T follicular helper cell (primary cell): ENCODE data around the gene CD63.

Experiments
- DNase-seq: peaks from one replicate; pipeline ENCODE4 v3.0.0-alpha.2; 2020; ENCODE audit warnings: low read depth

The CD63 gene

DNA sequence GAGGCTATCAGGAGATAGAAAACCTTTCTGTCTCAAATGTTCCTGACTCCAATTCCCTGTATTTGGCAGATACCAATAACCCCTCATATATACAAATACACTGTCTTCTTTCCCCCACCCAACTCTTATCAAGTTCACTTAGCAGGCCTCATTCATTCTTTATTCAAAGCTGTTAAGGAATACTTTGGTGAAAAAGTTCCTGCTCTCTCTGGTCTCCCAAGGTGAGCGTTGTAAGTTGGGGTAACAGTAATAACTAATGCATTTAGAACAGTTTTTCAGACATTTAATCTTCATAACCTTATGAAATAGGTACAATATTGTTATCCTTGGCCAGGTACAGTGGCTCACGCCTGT, 10.2 kb upstream of the CD63 start:
- no peak for DNase-seq

DNA sequence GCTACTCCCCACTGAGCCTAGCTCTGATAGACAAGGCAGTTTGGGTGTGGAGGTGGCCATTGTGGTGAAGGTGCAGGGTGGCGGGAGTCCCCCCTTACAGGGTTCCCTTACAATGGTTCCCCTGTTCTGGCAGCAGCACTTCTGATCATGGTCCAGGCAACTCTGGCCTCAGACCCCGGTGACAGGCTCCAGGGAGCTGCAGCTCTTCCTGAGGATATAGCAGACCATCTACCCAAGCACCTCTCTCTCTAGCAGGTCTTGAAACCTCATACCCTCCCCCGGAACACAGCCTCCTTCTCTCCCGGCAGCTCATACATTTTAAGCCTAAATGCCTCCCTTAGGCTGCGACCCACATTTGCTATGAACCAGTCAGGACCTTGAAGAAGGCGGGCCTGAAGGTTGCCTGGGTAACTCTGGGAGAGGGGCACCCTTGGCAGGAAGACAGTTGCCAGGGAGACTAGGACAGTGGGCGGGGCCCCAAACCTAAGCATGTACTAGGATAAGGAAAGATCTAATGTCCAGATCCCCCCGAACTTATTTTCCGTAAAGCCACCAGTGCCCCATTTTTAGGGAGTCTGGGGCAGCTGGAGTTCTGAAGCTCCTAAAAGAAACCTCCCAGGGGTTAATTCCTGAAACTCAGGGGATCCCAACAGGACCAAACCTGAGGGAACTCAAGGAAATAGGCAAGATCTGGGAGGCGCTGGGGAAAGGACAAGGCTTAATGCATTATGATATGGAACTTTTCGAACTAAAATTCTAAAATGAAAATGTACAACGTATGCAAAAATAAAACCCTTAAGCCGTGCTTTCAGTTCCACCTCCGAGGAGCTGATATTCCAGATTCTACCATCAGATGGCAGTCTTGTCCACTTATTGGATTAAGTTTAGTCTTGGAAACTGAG, 9.6 kb upstream of the CD63 start:
- peak; percentile 59 for DNase-seq

GRCh38 chr12:55737581-55738122, 8.8 kb upstream of the CD63 start:
- no peak for DNase-seq

- DNase-seq = peak; percentile 30
Measured at GRCh38 chr12:55736780-55737580, 8.2 kb upstream of the CD63 start.

DNA sequence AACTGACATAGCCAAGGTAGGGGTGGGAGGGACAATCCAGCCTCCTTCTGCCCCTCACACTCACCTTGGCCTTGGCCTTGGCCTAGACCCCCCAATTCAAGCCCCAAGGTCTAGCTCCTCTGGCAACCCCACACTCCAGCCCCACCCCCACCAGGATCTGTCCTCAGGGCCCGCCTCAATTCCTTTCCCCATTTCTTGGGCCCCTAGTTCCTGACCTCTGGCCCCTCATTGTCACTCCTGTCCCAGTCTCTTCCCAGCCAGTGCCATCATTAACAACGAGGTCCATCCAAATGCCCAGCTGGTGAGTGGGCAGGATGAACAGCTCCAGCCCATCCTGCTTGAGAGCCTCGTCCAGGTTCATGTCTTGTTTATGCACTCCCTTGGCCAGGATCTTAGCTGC, 7.3 kb upstream of the CD63 start:
- DNase-seq = no peak

DNA sequence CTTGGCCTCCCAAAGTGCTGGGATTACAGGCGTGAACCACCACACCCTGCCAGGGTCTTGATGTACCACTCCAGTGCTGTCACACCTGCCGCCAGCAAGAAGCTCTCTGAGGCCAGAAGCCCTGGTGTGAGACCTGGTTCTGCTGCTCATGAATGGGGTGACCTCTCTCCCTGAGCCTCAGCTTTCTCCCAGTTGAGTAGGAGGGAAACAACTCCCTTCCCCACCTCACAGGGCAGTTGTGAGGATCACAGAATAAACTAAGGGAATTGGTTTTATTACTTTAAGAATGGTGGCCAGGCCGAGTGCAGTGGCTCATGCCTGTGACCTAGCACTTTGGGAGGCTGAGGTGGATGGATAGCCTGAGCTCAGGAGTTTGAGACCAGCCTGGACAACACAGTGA, 5.8 kb upstream of the CD63 start:
- DNase-seq = no peak

- no peak for DNase-seq
Measured at GRCh38 chr12:55733858-55734257, 5.0 kb upstream of the CD63 start.

DNA sequence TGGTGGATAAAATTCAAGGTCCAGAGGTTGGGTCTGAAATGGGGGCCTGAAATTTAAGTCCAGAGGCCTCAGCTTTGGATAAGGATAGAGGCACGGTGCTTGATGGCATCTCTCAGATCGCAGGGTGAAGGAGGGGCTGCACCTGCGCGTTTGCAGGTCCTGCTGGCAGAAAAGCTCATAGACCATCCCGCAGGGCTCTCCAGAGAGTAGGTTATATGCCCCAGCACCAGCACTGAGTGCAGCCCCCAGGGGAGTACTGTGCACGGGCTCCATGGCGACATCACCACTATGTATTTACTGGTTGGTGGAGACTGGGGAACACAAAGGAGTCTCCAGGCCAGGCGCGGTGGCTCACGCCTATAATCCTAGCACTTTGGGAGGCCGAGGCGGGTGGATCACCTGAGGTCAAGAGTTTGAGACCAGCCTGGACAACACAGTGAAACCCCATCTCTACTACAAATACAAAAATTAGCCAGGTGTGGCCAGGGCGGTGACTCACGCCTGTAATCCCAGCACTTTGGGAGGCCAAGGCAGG, 4.3 kb upstream of the CD63 start:
- DNase-seq = no peak

- DNase-seq = no peak
Measured at GRCh38 chr12:55732288-55732687, 3.5 kb upstream of the CD63 start.

GRCh38 chr12:55729819-55730818, 1.3 kb upstream of the CD63 start:
- no peak for DNase-seq

DNA sequence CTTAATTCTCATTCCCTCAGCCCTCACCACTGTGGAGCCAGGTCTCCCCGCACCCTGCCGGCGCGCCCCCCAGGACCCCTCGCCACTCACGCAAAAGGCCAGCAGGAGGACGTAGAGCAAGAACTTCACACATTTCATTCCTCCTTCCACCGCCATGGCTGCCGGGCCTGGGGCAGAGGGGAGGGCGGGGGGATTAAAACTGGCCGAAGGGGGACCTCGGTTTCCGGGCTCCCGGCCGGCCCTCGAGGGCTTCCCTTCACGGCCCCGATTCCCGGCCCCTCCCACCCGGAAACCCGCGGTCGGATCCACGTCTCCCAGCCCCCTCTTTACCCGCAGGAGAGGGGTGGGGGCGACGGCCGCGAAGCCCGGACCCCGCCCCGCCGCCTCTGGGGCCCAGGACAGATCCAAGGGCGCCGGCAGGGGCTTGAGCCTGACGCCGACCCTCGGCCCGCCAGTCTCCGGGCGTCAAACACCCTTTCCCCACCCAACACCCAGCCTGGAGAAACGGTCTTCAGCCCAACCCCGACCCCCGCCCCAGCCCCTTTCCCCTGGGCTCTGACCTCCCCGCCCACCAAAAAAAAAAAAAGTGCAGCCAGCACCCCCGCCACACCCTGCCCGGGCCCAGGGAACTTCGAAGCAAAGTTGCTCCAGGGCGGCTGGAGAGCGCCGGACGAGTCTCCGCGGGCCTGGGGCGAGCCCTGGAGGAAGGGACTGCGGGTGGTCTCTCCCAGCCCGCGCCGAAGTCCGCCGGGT, 447 bp downstream of the CD63 start:
- DNase-seq = no peak

- DNase-seq = no peak
Measured at GRCh38 chr12:55727643-55728185, 1.1 kb downstream of the CD63 start.

GRCh38 chr12:55726971-55727370, 1.8 kb downstream of the CD63 start:
- no peak for DNase-seq

DNA sequence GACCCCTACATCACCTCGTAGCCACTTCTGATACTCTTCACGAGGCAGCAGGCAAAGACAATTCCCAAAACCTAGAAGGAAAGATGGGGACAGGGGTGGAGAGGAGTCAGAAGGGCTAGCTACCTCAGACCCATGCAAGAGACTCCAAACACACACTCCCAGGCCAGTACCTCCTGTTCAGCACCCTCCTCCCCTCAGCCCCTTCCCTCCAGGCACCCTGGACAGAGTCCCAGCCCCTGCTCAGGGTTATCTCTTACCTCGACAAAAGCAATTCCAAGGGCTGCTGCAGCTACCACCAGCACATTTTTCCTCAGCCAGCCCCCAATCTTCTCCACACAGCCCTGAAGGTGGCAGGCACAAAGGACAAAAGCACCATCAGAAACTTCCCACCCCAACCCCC, 3.3 kb downstream of the CD63 start:
- no peak for DNase-seq

DNA sequence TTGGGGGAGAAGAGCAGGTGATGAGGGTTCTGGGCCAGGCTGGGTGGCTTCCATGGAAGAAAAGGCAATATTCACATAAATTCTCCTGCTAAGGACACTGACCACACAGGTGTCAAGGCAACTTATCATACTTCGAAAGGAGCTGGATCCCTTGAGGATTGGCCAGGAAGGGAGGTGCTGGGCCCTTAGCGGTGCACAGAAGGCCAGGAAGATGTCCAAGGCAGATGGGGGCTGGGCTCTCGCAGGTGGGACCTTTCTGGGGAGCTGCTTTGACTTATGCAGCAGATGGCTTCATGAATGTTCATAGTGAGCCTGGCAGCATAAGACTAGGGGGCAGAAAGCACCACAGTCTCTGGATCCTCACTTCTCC, 3.9 kb downstream of the CD63 start:
- no peak for DNase-seq

DNA sequence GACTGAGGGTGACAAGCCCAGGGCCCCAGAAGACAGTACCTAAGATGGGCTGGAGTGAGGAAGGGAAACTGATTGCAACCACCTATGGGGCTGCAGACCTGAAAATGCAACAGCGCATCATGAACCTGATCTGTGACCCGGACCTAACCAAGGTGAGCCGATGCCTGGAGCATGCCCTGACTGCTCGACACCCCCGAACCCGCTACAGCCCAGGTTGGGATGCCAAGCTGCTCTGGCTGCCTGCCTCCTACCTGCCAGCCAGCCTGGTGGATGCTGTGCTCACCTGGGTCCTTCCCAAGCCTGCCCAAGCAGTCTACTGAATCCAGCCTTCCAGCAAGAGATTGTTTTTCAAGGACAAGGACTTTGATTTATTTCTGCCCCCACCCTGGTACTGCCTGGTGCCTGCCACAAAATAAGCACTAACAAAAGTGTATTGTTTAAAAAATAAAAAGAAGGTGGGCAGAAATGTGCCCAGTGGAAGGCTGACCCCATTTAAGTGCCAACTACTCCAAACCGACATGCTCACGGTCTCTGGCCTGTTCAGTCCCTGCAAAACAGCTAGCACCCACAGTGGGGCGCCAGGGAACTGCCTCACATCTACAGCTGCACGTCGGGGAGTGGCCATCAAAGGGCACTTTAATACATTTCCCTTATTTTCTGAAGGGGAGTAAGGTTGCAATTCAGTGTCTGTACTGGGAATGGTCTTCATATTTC, 4.4 kb downstream of the CD63 start:
- DNase-seq = peak; percentile 45

DNA sequence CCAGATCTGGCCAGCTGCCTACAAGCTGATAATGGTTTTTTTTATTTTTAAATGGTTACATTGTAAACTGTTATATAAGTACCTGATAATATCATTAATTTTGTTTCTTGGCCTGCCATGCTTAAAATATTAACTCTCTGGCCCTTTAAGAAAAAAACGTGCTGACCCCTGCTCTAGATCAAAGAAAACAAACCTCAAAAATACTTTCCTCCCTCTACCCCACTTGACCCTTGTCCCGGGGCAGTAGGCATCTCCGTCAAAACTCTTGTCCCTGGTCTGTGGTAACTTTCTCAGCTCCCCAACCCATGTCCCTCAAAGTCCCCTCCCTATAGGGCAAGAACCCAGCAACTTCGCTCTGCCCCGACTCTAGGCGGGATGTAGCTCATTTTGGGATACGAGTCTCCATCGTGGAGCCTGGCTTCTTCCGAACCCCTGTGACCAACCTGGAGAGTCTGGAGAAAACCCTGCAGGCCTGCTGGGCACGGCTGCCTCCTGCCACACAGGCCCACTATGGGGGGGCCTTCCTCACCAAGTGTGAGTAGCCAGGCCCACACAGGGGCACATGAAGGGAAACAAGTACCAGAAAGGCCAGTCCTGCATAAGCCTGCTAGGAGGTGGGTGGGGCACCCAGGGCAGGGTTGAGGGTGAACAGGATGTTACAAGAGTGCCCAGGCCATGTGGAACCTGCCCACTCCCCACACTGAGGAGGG, 5.1 kb downstream of the CD63 start:
- DNase-seq = no peak

DNA sequence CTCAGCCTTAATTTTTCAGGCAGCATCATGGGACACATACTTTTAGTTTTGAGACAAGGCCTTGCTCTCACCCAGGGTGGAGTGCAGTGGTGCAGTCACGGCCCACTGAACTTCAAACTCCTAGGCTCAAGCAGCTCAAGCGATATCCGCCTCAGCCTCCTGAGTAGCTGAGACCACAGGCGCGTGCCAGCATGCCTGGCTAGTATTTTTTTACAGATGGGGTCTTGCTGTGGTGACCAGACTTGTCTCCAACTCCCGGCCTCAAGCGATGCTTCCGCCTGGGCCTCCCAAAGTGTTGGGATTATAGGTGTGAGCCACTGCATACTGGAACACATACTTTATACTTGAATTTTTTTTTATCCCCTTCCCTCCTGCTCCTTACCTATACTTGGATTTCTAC, 5.9 kb downstream of the CD63 start:
- no peak for DNase-seq

- DNase-seq = no peak
Measured at GRCh38 chr12:55721601-55722213, 7.1 kb downstream of the CD63 start.
